Epithelial cell of proximal tubule (primary cell): ENCODE measurements around the gene CDS2. TPM values are rescaled to one million over a fixed set of nuclear protein-coding genes. Genes with fewer than 3 reads are reported as not detected.

ENCODE experiments used
- DNase-seq: peaks from one replicate; pipeline ENCODE4 v3.0.0-alpha.2; 2011; ENCODE audit warnings: low read depth
- H3K4me3 ChIP-seq: 2 replicates; pipeline ENCODE4 v1.5.1; 2011; ENCODE audit warnings: low read depth, mild to moderate bottlenecking, low read length
- total RNA-seq: library from RNA; depleted of rRNA; stranded (reverse); fragments of >200 nt; gene quantifications from 2 replicates; pipeline ENCODE4 v1.2.3, GENCODE V29; 2015
- TF ChIP-seq, protein P1 (sequence below): conservative IDR thresholded peaks from 2 replicates; pipeline ENCODE4 v1.5.1; 2012; ENCODE audit warnings: low read depth, mild to moderate bottlenecking, low read length

The CDS2 gene
- total RNA-seq, 1 donor from 2014 or later = 18.7 TPM

DNA sequence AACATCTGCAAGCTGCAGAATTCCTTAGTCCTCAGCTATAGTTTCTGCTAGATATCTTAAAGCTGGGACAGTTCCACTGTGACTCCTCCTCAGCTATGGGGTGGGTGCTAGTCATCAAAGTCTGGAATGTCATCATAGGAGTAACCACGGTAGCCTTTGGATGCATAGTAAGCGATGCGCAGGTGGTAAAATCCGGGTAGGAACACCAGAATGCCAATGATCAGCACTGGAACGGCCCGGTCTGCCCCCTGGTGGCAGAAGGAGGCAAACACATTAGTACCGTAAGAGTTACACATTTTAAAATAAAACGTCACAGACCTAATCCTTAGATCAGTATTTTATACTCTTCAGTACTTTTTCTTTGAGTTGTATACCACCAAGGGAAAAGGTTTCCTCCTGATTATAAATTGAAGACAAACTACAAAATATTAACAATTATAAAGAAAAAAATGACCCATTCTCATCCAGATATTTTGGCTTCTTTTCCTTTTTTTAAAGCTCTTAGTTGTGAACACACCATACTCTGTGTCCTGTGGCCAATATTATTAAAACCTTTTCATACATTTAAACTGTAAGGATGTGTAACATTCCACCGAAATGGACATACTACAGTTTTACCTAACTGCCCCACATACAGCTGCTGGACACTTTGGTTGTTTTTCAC is 26.0 kb upstream of the CDS2 start:
- H3K4me3 ChIP-seq = no peak overlapping the region
- DNase-seq = no peak
- TF ChIP-seq, protein P1, sequence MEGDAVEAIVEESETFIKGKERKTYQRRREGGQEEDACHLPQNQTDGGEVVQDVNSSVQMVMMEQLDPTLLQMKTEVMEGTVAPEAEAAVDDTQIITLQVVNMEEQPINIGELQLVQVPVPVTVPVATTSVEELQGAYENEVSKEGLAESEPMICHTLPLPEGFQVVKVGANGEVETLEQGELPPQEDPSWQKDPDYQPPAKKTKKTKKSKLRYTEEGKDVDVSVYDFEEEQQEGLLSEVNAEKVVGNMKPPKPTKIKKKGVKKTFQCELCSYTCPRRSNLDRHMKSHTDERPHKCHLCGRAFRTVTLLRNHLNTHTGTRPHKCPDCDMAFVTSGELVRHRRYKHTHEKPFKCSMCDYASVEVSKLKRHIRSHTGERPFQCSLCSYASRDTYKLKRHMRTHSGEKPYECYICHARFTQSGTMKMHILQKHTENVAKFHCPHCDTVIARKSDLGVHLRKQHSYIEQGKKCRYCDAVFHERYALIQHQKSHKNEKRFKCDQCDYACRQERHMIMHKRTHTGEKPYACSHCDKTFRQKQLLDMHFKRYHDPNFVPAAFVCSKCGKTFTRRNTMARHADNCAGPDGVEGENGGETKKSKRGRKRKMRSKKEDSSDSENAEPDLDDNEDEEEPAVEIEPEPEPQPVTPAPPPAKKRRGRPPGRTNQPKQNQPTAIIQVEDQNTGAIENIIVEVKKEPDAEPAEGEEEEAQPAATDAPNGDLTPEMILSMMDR = peak; percentile 82

GRCh38 chr20:5104479-5104878 is 22.3 kb upstream of the CDS2 start:
- no peak overlapping the region for H3K4me3 ChIP-seq

DNA sequence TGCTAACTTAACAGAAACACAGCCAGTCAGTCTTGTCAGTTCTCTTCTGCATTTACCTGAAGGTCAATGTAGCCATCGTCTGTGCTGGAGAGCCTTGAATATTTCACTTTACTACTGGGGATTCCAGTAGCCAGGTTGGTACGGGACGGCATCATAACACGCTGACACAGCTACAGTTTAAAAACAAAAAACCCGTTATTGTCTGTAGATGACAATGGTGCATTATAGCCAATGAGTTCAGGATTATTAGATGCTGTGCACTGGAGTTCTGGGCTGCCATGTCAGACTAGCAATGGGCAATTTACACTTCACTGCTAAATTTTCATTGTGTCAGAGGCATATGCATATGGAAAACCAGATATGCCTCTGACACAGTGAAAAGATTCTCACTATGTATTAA is 17.5 kb upstream of the CDS2 start:
- TF ChIP-seq, protein P1 = no peak
- no peak overlapping the region for H3K4me3 ChIP-seq
- DNase-seq = no peak

More at GRCh38 chr20:5104479-5104878, 22.3 kb upstream of the CDS2 start:
- TF ChIP-seq, protein P1 = no peak
- no peak for DNase-seq

DNA sequence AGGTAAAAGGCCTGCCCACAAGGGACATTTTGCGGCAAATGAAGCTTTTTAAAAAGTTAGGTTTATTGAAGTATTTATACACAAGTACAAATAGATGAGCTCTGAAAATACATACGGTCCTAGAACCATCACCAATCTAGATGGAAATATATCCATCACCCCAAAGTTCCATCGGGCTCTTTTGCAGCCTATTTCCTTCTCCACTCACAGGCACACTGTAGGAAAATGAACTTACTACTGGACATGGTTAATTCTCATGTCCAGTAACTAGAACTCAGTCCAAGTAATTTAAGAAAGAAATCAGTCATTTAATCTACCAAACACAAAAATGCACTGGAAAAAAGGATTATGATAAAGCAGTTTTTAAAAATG is 13.2 kb upstream of the CDS2 start:
- TF ChIP-seq, protein P1 = no peak
- DNase-seq = no peak
- H3K4me3 ChIP-seq = peak overlapping the region; percentile 85

DNA sequence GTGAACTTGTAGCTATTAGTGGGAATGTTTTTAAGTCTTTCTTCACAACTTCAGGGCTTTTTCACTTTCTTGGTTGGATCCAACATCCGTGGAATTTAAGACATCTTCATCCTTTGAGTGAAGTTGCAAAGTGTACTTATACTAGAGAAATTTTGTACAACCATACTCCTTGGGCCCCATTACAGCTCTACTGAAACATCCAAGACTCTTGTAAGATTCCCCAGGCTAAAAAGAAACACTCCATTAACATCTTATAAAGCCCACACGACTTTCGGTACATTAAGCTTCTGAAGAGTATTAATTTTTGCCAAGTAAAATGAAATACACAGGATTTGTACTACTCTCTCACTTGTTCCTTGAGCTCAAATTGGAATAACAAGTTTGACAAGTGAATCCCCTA is 12.4 kb upstream of the CDS2 start:
- no peak for DNase-seq
- TF ChIP-seq, protein P1 = no peak
- H3K4me3 ChIP-seq = no peak overlapping the region

DNA sequence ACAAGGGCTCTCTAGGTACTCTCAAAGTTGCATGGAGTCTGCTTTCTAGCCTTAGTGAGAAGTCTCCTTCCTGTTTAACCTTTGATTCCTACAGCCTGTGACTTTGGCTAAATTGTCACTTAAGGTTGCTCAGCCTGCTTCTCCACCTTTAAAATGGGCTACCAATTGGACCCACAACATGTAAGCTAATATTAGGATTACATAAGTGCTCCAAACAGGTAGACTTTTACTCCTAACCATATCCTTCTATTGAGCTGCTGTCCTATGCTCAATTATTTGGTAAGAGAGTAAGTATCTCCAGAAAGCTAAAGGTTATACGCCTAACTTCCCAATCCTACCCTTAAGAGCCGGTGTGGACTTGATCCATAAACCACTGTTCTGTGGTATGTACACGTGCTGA is 9.9 kb upstream of the CDS2 start:
- H3K4me3 ChIP-seq = no peak overlapping the region
- TF ChIP-seq, protein P1 = no peak
- DNase-seq = no peak

DNA sequence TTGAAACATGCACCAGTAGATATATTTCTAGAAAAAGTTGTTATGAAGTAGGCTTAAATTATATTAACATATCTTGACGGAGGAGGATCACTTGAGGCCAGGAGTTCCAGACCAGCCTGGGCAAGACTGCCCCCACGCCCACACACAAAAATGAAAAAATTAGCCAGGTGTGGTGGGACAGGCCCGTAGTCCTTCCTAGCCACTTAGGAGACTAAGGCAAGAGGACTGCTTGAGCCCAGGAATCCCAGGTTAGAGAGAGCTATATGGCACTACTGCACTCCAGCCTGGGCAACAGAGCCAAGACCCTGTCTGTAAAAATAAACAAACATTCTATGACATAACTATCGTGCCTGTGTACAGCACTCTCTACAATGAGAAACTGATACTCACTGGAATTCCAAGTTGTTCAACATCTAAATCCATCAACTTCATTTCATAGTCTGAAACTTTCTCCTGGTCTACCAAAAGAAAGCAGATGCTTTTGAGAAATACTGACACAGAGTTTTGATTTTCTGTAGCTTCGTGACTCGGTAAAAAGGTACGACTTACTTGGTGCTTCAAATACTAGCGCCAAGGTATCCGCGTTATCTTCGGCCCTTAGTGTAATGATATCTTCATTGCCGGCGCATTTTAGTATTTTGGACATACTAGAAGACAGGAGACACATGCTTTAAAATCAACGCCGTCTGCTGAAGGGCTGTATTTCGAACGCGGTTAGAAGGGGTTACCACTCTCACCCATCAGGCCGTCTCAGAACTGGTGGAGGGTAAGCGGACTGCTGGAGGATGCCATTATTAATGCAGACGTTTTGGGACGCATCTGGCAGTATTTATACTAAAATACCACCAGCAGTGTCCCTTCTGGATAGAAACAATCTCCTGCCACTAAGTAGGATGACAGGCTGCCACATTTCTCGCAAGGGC is 8.3 kb upstream of the CDS2 start:
- TF ChIP-seq, protein P1 = no peak
- H3K4me3 ChIP-seq = peak overlapping the region; percentile 74
- DNase-seq = no peak
